Measurements from ENCODE around the gene NPAT.

- no peak for TF ChIP-seq CTCF (IDR thresholded peaks at IDR 0.05)
- peak in 1 of 3 donors; percentile 60 for TF ChIP-seq POLR2AphosphoS5 (IDR thresholded peaks at IDR 0.05)
Observed at GRCh38 chr11:108115500-108116140, 106.8 kb downstream of the NPAT start.

Data from suprapubic skin (tissue), 3 donors.